Retinal pigment epithelial cell (primary cell): ENCODE data around the gene SAMD14.

Source experiments
- DNase-seq: peaks from one replicate; pipeline ENCODE4 v3.0.0-alpha.2; 2010; ENCODE audit warnings: low read depth
- H3K4me3 ChIP-seq: 2 replicates; pipeline ENCODE4 v1.5.1; 2011; ENCODE audit warnings: mild to moderate bottlenecking, low read length, control low read depth, moderate library complexity
- TF ChIP-seq, protein P1 (sequence below): conservative IDR thresholded peaks from 2 replicates; pipeline ENCODE4 v1.5.1; 2011; ENCODE audit warnings: low read depth, low read length, control low read depth, inconsistent platforms

Gene SAMD14

DNA sequence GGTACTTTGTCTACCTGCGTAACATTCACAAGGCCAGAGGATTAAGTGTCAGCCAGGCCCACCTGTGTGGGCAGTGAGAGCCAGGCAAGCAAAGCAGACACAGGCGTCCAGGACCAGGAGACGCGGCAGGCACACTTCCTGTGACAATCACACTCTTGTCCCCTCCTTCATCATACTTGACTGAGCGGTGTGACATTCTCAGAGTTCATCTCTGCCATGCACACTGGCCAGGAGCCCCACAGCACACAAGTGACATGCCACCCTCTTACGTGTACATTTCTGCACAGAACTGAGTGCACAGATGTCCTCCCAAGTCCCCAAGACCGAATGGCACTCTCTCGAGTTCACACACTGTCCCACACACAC is 11.8 kb upstream of the SAMD14 start:
- no peak for DNase-seq
- no peak overlapping the region for H3K4me3 ChIP-seq
- TF ChIP-seq, protein P1, sequence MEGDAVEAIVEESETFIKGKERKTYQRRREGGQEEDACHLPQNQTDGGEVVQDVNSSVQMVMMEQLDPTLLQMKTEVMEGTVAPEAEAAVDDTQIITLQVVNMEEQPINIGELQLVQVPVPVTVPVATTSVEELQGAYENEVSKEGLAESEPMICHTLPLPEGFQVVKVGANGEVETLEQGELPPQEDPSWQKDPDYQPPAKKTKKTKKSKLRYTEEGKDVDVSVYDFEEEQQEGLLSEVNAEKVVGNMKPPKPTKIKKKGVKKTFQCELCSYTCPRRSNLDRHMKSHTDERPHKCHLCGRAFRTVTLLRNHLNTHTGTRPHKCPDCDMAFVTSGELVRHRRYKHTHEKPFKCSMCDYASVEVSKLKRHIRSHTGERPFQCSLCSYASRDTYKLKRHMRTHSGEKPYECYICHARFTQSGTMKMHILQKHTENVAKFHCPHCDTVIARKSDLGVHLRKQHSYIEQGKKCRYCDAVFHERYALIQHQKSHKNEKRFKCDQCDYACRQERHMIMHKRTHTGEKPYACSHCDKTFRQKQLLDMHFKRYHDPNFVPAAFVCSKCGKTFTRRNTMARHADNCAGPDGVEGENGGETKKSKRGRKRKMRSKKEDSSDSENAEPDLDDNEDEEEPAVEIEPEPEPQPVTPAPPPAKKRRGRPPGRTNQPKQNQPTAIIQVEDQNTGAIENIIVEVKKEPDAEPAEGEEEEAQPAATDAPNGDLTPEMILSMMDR = no peak

DNA sequence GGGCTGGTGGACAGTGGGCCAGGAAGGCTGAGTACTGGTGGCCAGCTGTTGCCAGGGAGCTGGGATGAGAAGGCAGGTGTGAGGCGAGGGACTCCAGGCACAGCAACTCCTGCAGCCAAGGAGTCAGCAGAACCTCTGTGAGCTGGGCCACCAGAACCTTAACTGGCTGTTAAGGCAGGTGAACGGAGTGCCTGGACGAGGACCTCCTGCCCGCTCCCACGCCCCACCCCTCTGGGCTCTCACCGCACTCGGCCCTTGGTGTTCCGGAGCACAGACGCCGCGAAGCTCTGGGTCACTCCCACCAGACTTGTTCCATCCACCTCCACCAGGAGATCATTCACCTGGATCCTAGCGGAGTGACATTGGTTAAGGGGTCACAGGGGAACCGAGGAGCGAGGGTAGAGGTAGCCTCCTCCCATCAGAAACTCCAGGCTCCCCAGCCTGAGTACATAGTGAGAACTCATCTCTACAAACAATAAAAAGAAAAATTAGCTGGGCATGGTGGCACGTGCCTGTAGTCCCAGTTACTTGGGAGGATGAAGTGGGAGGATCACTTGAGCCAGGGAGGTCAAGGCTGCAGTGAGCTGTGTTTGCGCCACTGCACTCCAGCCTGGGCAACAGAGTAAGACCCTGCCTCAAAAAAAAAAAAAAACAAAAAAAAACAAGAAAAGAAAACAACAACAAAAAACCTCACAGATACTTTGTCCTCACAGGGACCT is 11.2 kb upstream of the SAMD14 start:
- TF ChIP-seq, protein P1 = no peak
- H3K4me3 ChIP-seq = no peak overlapping the region
- no peak for DNase-seq

DNA sequence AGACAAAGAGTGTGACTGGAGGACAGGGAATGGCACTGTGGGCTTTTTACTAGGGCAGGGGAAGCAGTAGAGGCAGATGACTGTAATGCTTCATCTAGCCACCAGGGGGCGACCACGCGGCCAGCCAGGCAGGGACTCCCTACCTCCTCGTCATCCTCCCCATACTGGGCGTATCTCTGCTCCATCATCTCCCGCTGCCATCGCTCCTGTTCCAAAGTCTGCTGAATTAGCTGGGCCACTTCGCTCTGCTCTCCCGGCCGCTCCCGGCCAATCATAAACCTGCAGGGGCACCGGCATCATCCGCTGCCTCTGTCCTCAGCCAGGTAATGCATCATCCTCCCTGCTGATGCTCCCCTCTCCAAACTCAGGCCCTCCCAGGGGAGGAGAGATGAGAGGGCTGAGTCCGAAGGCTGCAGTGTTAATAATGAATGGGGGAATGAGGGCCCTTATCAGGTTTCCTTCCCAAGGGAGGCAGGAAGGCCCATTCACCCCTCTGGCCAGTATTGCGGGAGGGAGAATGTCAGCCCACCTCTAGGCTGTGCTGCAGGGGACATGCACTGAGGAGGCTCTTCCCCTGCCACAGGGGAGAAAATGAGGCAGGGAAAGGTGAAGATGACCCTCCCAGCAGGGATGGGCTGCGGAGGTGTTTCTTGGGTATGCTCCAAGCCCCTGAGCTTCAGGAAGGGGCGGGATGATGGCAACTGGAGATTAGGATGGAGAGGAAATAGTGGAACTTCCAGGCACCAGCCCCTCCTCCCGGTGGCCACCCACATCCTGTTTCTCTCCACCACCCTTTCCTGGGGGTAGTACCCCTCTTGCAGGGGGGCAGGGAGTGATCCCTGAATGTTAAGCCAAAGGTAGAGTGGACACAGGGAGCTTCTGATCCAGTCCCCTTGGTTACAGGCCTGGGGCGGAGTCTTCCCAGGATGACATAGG is 10.3 kb upstream of the SAMD14 start:
- no peak overlapping the region for H3K4me3 ChIP-seq
- DNase-seq = no peak
- TF ChIP-seq, protein P1 = peak; percentile 83

DNA sequence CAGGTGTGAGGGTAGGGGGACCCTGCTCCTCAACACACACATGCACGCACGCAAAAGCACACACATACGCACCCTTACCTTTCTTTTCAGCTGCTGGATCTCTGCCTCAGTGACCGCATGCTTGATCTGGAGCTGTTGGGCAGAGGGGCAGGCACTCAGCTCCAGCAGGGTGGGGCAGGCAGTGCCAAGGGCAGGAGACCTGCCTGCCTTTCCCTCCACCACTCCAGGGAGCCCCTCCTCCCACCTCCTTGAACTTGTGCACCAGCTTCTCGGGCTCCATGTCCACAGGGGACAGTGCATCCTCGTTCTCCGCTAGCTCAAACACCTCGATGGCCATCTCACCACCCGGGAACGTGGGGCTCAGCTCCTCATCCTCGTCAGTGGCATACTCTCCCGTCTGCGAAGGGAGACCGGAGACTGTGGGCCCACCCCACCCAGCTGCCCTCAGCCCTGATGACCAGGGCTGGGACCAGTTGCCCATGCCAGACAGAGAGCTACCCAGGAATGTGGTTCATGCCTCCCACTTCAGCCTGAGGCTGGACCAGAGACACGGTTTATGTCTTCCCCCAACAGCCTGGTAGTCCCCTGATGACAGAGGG is 9.3 kb upstream of the SAMD14 start:
- TF ChIP-seq, protein P1 = no peak
- no peak for DNase-seq
- no peak overlapping the region for H3K4me3 ChIP-seq

DNA sequence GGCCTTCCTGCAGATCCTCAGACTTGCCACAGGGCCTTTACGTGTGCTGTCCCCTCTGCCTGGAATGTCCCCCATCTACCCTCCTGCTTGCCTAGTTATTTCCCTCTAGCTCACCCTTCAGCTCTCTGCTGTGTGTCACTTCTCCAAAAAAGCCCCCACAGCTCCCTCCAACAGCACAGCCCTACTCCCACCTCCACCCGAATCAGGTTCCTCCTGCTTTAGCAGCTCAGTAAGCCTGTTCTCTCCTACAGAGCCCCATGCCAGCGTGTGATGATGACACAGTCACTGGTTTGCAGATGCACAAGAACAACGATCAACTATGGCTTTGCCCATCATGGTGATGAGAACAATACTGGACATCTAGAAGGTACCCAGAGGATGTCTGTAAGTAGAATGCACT is 7.1 kb upstream of the SAMD14 start:
- TF ChIP-seq, protein P1 = no peak
- no peak for DNase-seq
- no peak overlapping the region for H3K4me3 ChIP-seq

DNA sequence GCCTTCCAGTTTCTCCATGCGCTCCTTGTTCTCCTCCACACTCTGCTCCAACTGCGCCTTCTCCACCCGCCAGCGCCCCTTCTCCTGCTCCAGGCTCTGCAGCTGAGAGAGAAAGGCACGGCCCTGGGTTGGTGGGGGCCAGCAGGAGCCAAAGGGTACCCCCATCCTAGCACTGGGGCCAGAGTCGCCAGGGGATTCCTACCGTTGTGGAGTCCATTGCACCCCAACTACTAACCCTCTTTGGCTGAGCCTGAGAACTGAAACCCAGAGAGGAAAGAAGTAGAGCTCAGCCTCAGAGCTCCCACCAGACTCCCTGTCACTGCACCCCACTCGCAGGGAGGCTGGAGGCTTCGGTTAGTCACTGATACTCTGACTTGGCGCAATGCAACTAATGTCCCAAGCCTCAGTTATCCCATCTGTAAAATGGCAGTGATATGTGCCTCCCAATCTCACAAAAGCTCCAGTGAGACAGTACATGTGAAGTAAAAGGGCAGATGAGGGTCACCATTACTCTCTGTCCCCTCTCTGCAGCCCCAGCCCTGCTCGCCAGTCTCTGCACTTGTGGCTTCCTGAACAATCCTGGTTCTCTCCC is 6.2 kb upstream of the SAMD14 start:
- DNase-seq = no peak
- H3K4me3 ChIP-seq = no peak overlapping the region
- TF ChIP-seq, protein P1 = no peak
